Activated CD4-positive, alpha-beta T cell treated with anti-CD3 and anti-CD28 coated beads for 4 hours (primary cell): Measurements from ENCODE around the gene ZNF618.

Source experiments
- DNase-seq, 2 donors: peaks; one replicate each; pipeline ENCODE4 v3.0.0-alpha.2; 2020

ZNF618 gene

DNA sequence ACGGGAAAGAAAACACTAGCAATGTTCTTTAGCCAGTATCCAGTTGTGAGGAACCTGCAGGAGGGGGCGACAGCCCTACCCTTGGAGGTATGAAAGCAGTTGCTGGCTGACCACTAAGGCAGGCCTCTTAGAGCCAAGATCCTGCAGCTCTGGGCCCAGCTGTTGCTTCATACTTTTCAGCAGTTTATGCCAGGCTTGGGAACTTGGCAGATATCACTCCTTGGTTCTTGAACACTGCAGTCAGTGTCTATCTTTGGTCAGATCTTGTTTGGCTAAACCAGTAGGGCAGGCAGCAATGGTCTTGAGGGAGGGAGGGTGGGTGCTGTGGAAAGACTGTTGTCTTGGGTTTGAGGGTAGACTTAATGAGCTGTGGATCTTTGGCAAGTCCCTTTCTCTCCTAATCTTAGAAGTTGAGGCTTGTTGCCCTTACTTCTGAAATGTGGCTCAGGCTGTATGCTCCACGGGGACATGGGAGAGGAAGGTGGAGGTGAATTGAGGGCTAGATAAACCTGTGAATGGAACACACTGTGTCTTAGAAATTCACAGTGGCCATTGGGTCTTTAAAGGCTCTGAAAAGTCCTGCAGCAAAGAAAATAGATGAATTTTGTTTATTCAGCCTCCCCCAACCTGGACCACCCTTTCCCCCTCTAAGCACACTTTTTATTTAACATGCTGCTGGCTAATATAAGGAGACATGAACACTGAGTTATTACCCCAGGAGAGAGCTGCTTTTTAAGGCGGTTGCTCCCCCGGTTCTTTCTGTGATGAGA is 37.5 kb downstream of the ZNF618 start:
- DNase-seq: no peak

DNA sequence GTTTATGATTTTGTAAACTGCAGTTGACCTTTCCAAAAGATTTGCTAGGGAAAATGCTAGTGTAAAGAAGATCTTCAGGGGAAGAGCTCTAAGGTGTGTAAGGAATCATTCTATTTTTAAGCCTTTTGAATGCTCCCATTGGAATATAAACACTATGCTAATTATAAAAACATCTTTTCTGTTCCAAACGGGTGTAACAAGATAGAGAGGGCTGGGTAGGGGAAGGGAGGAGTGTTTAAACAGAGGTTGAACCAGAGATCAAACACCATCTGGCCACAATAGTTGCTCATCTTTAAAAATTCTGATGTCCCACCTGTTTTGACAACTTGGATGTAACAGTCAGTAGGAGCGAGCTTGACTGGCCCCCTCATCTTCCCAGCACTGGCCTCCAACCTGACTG is 38.4 kb downstream of the ZNF618 start:
- DNase-seq: no peak

DNA sequence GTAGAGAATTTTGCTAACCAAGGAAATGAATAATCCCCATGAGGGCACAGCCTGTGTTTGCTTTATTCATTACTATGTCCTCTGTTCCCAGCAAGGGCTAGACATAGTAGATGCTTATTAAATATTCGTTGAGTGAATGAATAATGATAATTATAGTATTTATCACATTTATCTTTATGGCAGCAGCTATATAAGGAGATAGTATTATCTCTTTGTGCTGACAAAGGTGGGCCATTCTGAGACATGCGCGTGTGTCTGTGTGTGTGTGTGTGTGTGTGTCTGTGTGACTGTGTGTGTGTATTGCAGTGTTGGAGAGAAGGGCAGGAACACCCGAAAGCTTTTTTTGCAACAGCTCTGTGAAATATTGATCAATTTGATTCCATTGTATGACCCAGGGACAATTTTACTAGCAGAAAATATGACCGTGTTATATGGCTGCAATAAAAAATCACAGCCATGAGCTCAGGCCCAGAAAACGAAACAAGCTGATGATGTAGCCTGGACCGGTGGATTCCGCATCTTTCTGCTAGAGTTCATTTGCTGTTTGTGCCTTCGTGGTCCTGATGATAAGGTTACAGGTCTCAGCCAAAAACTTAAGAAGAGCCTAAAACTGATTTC is 39.8 kb downstream of the ZNF618 start:
- DNase-seq: no peak

DNA sequence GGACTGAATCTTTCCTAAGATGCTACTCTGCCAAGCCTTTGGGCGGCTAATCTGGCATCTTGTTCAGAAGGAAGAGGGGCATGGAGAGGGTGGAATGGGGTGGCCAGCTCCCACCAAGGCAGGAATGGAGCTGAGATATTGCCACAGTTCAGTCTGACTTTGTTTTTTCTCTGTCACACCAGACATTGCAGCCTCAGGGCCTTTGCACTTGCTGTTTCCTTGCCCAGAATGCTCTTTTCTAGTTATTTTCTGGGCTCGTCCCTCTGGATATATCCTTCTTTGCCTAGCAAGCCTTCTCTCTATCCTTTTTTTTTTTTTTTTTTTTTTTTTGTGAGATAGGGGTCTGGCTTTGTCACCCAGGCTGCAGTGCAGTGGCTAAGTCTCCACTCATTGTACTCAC is 40.8 kb downstream of the ZNF618 start:
- DNase-seq: no peak

DNA sequence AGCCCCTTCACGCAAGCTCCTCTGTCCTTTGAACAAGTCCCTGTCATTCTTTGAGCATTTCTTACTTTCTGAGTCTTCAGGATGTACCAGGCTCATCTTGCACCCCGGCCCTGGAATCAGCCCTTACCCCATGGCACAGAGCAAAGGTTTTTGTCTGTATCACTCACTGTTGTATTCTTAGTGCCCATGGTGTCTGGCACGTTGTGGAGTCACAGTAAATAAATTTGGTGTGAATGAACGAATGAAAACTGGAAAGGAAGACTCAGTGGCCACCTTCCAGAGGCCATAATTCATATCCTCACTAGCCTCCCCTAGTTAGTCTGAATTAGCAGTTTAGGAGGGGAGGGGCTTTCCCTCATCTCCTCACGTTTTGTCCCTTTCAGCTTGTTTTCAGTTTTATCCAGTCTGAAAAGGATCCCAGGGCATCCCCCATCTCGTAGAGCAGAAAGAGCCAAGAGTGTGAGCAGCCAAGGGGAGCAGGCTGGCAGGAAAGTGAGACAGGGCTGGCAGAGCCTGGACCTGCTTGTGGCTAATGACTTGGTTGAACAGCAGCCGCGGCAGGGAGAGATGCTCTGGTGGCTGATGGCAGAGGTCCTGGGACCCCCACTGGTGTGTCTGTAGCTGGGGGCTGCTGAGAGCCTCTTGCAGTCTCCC is 42.7 kb downstream of the ZNF618 start:
- no peak for DNase-seq

DNA sequence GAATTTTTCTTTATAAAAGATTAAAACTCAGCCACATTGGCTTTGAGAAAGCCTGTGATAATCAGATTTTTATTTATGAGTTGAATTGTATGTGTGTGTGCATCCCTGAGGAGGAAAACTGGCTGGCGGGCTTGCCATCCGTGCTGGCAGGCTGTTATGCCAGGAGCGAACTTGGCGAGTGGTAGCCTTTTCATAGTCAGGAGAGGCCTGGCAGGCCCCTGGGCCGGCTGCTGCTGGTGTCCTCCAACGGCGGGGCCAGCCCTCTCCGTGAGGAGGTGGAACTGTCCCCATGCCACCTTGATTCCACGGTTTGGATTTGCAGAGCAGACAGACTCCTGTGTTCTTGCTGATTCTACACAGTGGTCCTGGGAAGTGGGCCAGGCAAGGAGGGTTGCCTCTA is 43.3 kb downstream of the ZNF618 start:
- DNase-seq: no peak

DNA sequence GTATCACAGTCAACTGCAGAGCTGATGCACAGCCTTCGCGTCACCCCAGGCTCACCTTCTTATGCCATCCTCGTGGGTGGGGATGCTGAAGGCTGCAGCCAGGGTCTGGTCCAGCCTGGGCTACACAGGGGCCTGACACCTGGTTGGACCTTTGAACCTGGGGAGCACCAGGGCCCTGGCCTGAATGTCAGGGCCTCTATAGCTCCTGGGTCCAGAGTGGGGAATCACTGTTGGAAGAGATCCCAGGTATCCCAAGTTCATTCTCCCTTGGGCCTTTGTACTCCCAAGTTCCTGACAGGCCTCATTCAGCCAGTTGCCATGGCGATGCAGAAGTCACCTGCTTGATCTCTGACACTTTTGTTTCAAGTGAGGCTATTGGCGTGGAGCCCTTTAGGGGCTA is 43.8 kb downstream of the ZNF618 start:
- DNase-seq: no peak

DNA sequence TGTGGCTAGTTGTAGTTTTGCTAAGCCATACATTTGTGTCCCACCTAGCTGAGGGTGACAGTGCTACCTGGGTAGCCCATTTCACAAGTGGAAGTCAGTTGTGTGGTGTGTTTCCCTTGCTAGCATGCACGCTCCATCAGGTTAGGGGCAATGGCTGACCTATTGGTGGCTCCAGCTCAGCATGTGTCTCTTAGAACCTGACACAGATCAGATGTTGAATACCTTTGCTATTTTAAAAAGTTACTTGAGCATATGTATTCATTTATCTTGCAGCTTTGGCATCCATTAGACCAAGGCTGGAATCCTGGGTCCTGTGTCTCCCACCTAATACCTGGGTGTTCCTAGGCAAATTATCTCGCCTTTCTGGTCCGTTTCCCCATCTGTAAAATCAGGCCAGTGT is 44.8 kb downstream of the ZNF618 start:
- no peak for DNase-seq

DNA sequence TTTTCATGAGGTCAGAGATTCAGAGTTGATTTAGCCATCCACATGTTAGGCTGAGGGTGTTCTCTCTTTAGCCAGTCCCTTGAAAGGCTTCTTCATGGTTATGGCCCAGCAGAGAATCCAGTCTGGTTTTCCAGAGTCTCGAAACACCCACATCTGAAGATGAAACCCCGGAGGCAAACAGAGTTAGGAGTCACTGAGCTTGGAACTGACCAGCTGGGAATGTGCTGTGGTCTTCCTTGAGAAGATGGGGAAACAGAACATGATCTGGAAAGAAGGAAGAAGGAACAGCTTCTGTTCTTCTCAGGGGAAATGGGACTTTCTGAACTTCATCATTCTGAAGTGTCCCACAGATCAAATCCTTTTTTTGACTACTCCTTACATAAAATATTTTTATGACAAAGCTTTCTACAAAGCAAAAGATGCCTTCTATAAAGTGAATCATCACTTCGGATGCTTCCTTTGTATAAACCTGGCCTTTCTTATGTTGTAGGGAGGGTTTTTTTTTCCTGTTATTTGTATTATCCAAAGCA is 45.4 kb downstream of the ZNF618 start:
- no peak for DNase-seq

DNA sequence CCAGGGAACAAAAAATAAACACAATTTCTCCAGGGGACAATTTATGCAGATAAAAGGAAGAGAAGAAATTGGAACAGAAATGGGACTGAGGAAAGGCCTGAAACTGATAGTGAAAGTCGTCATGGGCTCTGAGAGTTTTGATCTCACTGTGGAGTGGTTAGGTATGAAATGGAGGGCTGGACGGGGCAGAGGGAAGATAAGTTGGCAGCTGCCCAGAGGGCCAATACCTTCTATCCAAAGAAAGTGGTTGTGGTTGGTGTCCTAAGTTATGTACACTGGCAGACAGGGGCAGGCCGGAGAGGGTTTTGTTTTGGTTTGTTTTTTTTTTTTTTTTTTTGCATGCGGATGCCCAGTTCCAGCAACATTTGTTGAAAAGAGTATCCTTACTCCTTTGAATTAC is 46.1 kb downstream of the ZNF618 start:
- no peak for DNase-seq

DNA sequence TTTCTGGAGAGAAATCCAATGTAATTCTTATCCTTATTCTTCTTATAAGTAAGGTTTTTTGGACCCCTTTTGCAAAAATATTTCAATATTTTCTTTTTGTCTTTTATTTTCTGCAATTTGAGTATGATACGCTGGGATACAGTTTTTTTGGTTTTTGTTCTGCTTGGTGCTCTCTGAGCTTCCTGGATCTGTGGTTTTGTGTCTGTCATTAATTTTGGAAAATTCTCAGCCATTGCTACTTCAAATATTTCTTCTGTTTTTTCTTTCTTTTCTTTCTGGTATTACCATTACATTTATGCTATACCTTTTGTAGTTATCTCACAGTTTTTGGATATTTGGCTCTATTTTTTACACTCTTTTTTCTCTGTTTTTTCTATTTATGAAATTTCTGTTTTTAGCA is 50.1 kb downstream of the ZNF618 start:
- DNase-seq: no peak

DNA sequence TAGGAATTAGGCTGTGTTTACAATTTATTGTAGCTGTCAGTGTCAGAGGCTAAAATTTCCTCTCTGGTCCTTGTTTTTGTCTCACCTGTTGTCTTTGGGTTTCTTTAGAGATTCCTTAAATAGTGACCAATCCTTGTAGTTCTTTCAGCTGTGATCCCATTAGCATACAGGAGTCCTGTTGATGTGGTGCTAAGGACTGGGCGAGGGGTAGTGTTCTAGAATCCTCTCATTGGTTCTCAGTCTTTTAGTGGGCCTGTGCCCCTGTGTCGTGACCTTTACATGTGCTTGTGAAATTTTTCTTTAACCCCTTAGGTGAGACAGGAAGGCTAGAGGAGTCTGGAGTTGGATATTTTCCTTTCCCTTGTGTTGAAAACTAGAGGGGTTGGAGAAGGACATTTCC is 51.2 kb downstream of the ZNF618 start:
- no peak for DNase-seq

DNA sequence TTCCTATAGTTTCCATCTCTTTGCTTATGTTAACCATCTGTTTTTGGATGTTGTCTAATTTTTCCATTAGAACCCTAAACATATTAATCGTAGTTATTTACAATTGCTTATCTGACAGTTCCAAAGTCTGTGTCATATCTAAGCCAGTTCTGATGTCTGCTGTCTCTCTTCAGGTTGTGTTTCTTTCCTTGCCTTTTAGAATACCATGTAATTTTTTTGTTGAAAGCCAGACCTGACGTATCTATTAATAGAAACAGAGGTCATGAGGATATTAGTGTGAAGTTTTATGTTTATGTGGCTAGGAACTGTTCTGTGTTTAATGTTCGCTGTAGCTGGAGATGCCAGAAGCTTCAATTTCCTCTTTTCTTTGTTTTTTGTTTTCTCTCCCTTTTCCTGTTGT is 52.2 kb downstream of the ZNF618 start:
- no peak for DNase-seq

DNA sequence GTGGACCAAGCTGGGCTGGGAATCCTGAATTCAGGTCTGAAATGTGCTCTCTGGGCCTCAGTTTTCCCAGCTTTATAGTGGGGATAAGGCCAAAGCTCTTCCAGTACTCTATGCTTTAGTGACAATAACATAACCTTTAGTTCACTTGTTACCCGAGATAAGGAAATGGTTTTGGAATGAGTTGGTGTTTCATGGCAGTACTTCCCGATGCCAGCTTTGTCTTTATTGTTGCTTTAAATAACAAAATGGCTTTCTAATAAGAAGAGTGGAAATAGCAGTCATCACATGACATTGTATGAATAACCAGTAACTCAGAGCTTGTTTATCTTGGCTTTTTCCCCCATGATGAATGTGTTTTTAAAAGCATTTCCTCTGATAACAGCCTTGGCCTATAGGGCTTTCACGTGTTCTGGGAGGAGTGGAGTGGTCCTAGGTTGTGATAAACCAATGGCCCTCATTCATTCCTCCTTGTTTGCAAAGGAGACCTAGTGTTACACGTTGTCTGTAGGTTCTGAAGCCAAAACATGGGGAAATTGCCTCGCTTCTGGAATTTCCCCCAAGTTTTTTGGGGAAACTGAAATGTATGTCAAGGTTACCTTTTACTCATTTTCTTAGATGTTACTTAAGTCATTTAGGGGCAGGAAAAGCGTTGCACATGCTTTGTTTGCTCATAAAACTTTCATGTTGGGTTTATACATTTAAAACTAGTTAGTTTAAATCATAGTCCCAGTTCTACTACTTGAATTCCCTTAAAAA is 53.7 kb downstream of the ZNF618 start:
- no peak for DNase-seq

DNA sequence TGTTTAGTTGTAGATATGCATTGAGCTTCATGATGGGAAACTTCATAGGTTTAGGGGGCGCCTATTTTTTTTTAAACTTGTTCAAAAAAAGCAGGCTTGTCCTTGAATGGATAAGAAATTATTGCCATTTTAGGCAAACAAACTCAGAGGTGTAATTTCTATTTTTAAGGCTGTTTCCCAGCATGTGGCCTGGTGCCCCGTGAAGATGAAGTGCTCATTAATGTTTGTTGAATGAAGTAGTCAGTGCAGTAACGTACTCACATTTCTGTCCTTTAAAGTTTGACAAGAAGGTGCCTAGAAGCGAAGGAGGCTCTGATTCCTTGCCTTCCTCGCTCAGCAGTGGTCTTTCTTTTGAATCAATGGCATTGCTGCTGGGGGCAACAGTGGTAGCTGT is 54.3 kb downstream of the ZNF618 start:
- no peak for DNase-seq

DNA sequence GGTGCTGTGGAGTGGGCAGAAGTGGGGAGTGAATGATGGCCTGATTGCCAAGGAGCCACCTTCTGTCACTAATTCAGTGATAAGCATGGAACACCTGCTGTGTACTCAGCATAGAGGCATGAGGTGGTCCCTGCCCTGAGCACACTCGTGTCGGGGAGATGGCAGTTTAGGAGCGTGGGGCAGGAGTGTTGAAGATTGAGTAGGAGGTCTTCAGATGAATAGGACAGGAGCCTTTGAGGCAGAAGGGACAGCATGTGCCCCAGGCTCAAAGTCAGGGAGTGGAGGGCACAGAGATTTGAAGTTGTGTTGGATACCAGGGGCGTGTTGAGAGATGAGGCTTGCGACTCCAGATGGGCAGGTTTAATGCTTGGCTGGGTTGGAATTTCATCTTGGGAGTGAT is 55.0 kb downstream of the ZNF618 start:
- DNase-seq: no peak

DNA sequence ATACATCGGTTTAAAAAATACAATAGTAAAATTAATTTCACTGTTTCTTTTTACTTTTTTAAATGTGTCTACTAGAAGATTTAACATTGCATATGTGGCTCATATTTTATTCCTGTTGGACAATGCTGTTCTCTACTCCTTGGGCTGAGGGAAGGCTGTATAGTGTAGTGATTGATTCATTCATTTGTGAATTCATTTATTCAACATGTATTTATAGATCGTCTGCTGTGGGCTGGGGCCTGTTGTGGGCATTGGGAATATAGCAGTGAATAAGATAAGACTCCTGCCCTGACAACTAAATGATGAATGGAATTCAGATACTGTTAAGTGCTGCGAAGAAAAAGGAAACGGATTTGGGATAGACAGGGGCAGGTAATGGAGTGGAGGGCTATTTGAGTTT is 55.7 kb downstream of the ZNF618 start:
- no peak for DNase-seq

DNA sequence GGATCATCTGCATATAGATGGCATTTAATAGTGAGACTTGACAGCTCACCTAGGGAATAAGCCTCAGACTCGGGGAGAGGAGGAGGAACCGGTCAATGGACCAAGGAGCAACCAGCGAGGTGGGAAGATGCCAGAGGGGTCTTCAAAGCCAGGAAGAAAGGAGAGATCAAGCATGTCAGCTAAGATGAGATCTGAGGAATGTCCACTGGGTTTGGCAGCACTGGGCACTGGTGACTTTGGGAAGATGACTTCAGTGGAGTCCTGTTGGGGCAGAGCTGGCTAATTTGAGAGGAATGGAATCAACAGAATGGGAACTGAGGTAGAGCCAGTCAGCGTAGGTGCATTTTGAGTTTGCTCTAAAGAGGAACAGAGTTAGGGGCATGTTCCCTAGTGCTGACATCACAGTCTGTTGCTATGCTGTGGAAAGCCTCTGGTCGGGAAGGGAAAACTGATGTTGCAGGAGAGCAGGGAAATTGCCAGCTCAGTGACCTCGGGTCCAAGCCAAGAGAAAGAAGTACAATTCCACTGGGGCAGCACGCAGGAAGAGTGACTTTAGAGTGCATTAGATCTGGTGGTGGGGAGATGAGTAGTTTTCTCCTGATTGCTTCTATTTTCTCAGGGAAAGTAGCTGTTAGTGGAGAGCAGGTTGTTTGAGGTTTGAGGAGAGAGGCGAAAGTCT is 56.9 kb downstream of the ZNF618 start:
- DNase-seq: no peak

DNA sequence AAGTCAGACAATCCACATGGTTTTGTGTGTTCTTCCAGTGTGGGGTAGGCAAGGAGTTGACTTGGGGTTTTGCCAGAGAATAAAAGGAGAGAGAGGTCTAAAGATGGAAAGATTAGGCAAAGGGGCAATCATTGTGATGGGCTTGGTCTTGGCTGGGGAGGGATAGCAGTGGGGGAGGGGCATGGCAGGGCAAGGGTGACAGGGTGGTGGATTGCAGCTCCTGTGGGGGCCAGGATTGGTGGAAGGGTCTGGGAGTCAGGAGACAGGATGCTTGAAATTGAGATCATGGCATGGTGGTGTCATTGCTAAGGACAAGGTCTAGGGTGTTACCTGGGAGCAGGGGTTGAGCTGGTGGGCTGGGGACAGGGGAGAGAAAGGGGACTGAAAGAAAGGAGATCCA is 57.6 kb downstream of the ZNF618 start:
- no peak for DNase-seq

DNA sequence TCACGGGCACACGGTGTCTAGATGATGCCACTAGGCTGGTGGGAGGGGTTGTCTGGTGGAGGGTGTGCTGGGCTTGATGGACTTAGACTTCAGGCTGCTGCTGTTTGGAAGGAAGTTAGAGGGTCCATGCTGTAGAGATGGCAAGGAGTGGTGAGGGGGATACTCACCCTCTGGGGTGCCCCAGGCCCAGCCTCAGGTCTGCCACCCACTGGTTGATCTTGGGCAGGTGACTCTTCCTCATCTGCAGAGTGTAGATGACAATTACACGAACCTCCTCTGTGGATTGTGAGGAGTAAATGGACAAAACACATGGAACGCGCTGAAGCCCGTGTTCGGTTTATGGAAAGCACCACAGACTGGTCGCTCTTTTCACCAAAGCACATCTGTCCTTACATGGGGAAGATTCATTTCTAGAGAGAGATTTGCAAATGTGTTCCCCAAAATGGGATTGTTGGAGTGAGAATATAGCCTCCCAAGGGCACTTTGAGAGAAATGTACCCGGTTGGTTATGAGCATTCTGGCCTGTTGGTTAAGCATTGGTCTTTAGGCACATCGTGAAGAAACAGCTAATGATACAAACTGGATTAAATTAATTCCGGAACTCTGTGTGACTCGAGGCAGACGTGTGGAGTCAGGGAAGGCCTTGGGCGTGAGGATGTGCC is 58.2 kb downstream of the ZNF618 start:
- no peak for DNase-seq

DNA sequence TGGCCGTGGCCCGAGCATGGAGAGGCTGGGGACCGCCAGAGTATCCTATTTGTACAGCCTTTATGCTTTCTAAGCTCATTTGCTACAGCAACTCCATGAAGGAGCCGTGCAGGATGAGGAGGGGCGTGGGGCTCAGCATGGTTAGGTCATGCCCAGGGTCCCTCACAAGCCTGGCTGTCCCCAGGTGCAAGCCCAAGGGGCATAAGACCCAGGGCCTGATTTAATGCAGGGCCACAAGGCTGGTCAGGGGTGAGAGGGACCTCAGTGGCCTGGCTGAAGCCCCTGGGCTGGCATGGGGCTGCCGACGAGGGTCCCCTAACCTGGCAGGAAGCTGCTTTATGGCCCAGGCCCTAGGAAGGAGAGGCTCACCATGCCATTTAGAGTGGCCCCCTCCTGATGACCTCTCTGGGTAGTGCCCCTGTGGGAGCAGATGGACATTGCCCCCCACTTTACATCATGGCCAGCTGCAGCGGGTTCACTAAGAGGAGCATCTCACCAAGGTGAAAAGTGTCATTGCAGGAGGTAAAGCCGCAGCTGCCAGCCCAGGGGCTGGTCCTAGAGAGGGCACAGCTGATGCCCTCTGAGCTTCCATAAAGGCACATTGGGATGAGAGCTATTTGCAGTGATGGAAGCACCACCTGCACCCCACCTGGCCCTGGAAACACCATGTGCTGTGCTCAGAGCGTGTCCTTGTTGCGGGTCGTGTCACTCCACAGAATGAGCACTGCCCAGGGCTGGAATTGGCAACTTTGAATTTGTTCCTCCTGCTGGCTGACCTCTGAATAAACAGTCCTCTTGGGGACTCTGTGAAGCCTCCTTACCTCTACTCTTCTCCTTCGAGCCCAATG is 58.9 kb downstream of the ZNF618 start:
- no peak for DNase-seq
